HEK293T (cell line): ENCODE data around the gene LSM2.
"Not testable (repeated sequence)": the region's sequence is repeated elsewhere in the genome, so short reads cannot be mapped to it uniquely, and the experiment has no call there.

Experiments used
- CTCF ChIA-PET: fragments of 350-600 bp; formaldehyde crosslinking; extraction: SDS; loops from one replicate; lab custom pipeline; 2021; ENCODE audit warnings: antibody characterized with exemption, inconsistent platforms; lab: Yijun Ruan, JAX
- POLR2A ChIA-PET: fragments of 350-600 bp; formaldehyde crosslinking; extraction: SDS; loops from one replicate; lab custom pipeline; 2020; ENCODE audit warnings: antibody characterized with exemption, inconsistent platforms; lab: Yijun Ruan, JAX
- DNase-seq: peaks from one replicate; pipeline ENCODE4 v3.0.0; 2012; ENCODE audit warnings: mixed read lengths; ENCODE audit errors: extremely low spot score
- ARNT ChIP-seq: fragments of 450-650 bp; IDR thresholded peaks from 2 replicates; pipeline ENCODE4 v1.6.1; 2017; ENCODE audit warnings: mild to moderate bottlenecking
- BHLHE40 ChIP-seq: fragments of 450-650 bp; IDR thresholded peaks from 2 replicates; pipeline ENCODE4 v1.6.1; 2016; ENCODE audit warnings: mild to moderate bottlenecking, moderate library complexity, borderline replicate concordance
- CTBP1 ChIP-seq: fragments of 450-650 bp; IDR thresholded peaks from 2 replicates; pipeline ENCODE4 v1.6.1; 2016; ENCODE audit warnings: borderline replicate concordance
- ELF4 ChIP-seq: fragments of 450-650 bp; IDR thresholded peaks from 2 replicates; pipeline ENCODE4 v1.6.1; 2017; ENCODE audit warnings: antibody characterized with exemption
- FOXA1 ChIP-seq: fragments of 450-650 bp; IDR thresholded peaks from 2 replicates; pipeline ENCODE4 v1.6.1; 2016; ENCODE audit warnings: mild to moderate bottlenecking
- FOXK2 ChIP-seq: fragments of 450-650 bp; IDR thresholded peaks from 2 replicates; pipeline ENCODE4 v1.6.1; 2016; ENCODE audit warnings: mild to moderate bottlenecking
- FOXM1 ChIP-seq: fragments of 450-650 bp; IDR thresholded peaks from 2 replicates; pipeline ENCODE4 v1.6.1; 2017; ENCODE audit warnings: mild to moderate bottlenecking, borderline replicate concordance
- HDGF ChIP-seq: fragments of 450-650 bp; IDR thresholded peaks from 2 replicates; pipeline ENCODE4 v1.6.1; 2017; ENCODE audit warnings: antibody characterized with exemption, borderline replicate concordance
- L3MBTL2 ChIP-seq: fragments of 450-650 bp; conservative IDR thresholded peaks from 2 replicates; pipeline ENCODE4 v1.6.1; 2016; ENCODE audit warnings: mild to moderate bottlenecking
- NFRKB ChIP-seq: fragments of 450-650 bp; IDR thresholded peaks from 2 replicates; pipeline ENCODE4 v1.6.1; 2016; ENCODE audit warnings: mild to moderate bottlenecking, moderate library complexity
- SP1 ChIP-seq: fragments of 450-650 bp; IDR thresholded peaks from 2 replicates; pipeline ENCODE4 v1.6.1; 2017
- SUZ12 ChIP-seq: fragments of 450-650 bp; IDR thresholded peaks from 2 replicates; pipeline ENCODE4 v1.6.1; 2016; ENCODE audit warnings: mild to moderate bottlenecking
- TARDBP ChIP-seq: fragments of 450-650 bp; IDR thresholded peaks from 2 replicates; pipeline ENCODE4 v1.6.1; 2016
- ZNF384 ChIP-seq: fragments of 450-650 bp; IDR thresholded peaks from 2 replicates; pipeline ENCODE4 v1.6.1; 2016
- TF ChIP-seq, protein P1 (sequence below): fragments of 450-650 bp; IDR thresholded peaks from 2 replicates; pipeline ENCODE4 v1.6.1; 2016

LSM2 gene

DNA sequence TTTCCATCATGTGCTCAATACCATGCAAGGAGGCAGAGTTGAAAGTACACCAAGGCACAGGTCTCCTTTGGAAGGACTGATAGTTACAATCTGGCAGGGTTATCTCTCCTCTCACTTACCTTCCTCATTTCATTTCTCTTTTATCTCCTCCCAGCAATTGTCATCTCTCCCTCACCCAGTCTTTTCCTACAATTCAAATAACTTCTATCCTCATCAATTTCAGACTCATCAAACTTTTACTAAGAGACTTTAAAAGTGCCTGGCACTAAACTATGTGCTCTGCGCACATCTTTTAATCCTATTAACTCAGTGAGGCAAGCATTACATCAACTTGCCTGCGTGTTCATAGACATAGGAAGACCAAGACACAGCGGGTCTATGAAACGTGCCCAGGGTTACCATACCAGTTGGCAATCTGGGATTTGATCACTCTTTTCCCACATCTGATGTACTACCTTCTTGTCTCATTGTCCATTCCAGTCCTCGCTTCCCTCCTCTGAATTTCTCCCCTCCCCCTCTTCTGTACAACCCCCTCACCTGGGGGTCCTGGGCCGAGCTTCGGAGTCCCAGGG lies 12.4 kb downstream of the LSM2 start:
- peak; percentile 17 for DNase-seq
- POLR2A ChIA-PET: interaction anchor here (0.7 to 5.6 kb wide), 14 partner anchors 9 to 134 kb away, joined by 3 to 77 read pairs (median 8); partner anchors contain the start of genes C6orf47, DDAH2, HSPA1A and HSPA1B
- TF ChIP-seq SP1 (no peak), FOXA1 (no peak), L3MBTL2 (no peak; the same call in 1 of the 2 replicates), CTBP1 (no peak), ARNT (no peak), SUZ12 (no peak), BHLHE40 (no peak), FOXM1 (no peak), ZNF384 (no peak)
- CTCF ChIA-PET: interaction anchor here (1.7 kb wide), 1 partner anchor 13 kb away, joined by 5 read pairs; the partner anchor contains the start of gene LSM2

DNA sequence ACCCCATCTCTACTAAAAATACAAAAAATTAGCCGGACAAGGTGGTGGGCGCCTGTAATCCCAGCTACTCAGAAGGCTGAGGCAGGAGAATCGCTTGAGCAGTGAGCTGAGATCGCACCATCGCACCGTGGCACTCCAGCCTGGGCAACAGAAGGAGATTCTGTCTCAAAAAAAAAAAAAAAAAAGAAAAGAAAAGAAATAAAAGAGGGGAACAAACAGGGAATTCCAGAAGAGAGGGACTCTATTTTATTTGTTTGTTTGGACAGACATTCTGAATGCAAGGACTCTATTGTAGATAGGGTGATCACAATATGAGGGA lies 12.9 kb downstream of the LSM2 start:
- CTCF ChIA-PET: interaction anchor here (1.7 kb wide), 1 partner anchor 13 kb away, joined by 5 read pairs; the partner anchor contains the start of gene LSM2
- POLR2A ChIA-PET, DNase-seq: not testable (repeated sequence)

DNA sequence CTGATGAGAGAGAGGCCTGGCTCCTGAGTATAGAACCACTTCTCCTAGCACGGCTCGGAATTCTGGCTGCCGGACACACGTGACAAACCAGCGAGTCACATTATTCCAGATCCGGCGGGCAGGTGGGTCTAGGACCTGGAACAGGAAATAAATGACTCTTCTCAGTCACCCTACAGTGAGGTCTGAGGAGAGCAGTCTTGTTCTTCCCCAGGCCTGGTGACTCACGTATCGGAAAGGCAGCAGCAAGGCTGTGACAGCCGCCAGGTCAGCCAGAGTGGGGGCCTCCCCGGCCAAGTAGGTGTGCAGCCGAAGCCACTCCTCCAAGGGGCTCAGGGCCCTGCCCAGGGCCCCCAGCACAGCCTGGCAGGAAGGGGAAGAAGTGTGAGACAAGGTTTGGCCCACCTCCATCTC lies 14.0 kb downstream of the LSM2 start:
- TF ChIP-seq L3MBTL2 (no peak), SP1 (no peak), ARNT (no peak), TARDBP (no peak), HDGF (no peak), SUZ12 (no peak)
- TF ChIP-seq, protein P1, sequence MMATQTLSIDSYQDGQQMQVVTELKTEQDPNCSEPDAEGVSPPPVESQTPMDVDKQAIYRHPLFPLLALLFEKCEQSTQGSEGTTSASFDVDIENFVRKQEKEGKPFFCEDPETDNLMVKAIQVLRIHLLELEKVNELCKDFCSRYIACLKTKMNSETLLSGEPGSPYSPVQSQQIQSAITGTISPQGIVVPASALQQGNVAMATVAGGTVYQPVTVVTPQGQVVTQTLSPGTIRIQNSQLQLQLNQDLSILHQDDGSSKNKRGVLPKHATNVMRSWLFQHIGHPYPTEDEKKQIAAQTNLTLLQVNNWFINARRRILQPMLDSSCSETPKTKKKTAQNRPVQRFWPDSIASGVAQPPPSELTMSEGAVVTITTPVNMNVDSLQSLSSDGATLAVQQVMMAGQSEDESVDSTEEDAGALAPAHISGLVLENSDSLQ: no peak
- DNase-seq: no peak
- ChIA-PET POLR2A (interaction anchor here (0.6 to 2.2 kb wide), 3 partner anchors 14 to 57 kb away, joined by 3 to 15 read pairs (median 5); partner anchors contain the start of genes CLIC1 and LSM2), CTCF (no interaction called here)

DNA sequence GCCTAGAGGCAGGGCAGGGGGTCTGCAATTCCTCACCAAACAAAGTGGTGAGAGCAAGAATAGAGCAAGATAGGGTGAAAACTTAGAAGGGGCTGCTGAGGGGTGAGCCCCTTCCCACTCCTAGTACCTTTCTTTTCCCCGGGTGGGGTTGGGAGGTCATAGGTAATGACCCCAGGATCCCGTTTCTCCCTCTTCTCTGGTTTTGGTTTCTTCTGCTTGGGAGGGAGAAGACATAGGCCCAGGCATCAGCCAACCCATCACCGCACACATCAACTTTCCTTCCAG lies 14.7 kb downstream of the LSM2 start:
- POLR2A ChIA-PET: interaction anchor here (0.6 to 2.2 kb wide), 7 partner anchors 14 to 89 kb away, joined by 3 to 15 read pairs (median 5); partner anchors contain the start of genes ABHD16A, CLIC1, HSPA1A and HSPA1B
- CTCF ChIA-PET: interaction anchor here (0.6 to 1.9 kb wide), 7 partner anchors 11 to 420 kb away, joined by 3 to 15 read pairs (median 5); partner anchors contain the start of genes HSPA1A, HSPA1L, LSM2 and VWA7
- TF ChIP-seq, protein P1: no peak
- no peak for TF ChIP-seq CTBP1
- no peak for TF ChIP-seq TARDBP
- TF ChIP-seq FOXA1: no peak
- TF ChIP-seq NFRKB: no peak
- TF ChIP-seq FOXM1: no peak
- TF ChIP-seq FOXK2: no peak
- no peak for TF ChIP-seq ELF4
- no peak for TF ChIP-seq ARNT

DNA sequence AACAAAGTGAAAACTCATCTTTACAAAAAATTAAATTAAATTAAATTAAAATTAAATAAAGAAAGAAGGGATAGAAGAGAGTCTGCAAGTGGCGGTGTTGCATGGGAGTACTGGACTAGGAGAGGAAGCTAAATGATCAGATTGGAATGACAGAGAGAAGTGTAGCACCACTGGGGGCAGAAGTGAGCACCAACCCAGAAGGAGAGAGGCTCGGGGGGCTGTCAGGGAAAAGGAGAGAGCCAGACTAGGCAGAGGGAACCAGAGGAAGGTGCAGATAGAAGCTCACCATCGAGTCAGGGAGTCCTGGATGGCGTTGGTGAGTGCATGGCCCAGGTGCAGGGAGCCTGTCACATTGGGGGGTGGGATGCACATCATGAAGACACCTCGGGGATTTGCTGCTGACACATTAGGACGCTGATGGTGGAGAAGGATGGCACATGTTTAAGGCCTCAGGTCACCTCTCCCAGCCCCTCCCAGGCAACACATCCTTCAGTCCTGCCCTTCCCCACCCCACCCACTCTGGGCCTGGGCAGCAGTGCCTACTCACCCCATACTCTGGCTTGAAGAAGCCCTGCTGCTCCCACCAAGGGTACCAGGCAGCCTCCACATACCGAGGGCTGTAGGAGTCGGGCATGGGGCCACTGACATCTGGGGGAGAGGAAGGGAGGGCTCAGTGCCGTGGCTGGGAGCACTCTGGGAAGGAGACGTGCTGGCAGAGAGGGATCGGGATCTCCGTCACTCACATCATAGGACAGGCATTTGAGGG lies 15.3 kb downstream of the LSM2 start:
- ChIA-PET POLR2A (interaction anchor here (0.6 to 2.2 kb wide), 10 partner anchors 10 to 249 kb away, joined by 3 to 15 read pairs (median 4); partner anchors contain the start of genes ABHD16A, CLIC1, DDX39B and HSPA1A), CTCF (interaction anchor here (0.5 to 1.9 kb wide), 15 partner anchors 11 to 420 kb away, joined by 3 to 15 read pairs (median 4); partner anchors contain the start of genes HSPA1A, HSPA1L, LSM2 and MSH5)
- TF ChIP-seq HDGF: 0 out of 2 replicates have a peak, but pooled peaks have one; percentile 44
- TF ChIP-seq, protein P1: peak; percentile 60; the same call in 1 of the 2 replicates
- no peak for TF ChIP-seq SUZ12
- peak; percentile 81 for DNase-seq

More for the DNA sequence above, 14.7 kb downstream of the LSM2 start:
- no peak for DNase-seq

DNA sequence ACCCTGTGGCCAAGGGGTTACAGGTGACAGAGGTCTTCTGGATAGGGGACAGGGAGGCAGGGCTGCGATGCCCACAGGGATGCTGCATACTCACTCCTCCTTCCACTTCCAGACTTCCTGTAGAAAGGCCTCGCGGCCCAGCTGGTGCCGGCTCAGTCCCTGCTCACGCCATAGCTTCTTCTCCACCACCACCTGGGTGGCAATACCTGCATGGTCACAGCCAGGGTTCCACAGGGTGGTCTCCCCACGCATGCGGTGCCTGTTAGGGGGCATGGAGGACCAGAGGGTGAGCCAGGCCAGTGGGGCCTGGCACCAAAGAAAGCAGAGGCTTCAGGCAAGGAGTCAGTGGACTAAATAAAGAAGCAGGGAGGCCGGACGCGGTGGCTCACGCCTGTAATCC lies 21.3 kb downstream of the LSM2 start:
- no peak for TF ChIP-seq BHLHE40
- TF ChIP-seq SP1: no peak
- POLR2A ChIA-PET: interaction anchor here (1.1 to 2.1 kb wide), 3 partner anchors 10 to 42 kb away, joined by 3 to 6 read pairs (median 6); partner anchors contain the start of genes HSPA1B, LSM2 and VARS1
- CTCF ChIA-PET: no interaction called here
- DNase-seq: no peak
